ENCODE measurements around the gene EBP. TPM values are rescaled to one million over a fixed set of nuclear protein-coding genes. Genes with fewer than 3 reads are reported as not detected.
"Not testable (repeated sequence)": the region's sequence is repeated elsewhere in the genome, so short reads cannot be mapped to it uniquely, and the experiment has no call there.

EBP gene
- total RNA-seq, 1 experiment from 2014 or later, result 159 TPM

- Histone ChIP-seq H3K27me3 (ENCODE audit: control insufficient read depth, insufficient read depth, low read length) (no peaks in the 10 kb centered on the region), H3K36me3 (replicated peaks; ENCODE audit: control insufficient read depth, insufficient read depth, low read length) (peaks cover 12% of the 10 kb centered on the region), H3K4me3 (ENCODE audit: insufficient read depth, low read depth, low read length) (peak overlapping the region; percentile 54)
- DNase-seq, result no peak
Observed at GRCh38 chrX:48522291-48522690, 683 bp downstream of the EBP start.

DNA sequence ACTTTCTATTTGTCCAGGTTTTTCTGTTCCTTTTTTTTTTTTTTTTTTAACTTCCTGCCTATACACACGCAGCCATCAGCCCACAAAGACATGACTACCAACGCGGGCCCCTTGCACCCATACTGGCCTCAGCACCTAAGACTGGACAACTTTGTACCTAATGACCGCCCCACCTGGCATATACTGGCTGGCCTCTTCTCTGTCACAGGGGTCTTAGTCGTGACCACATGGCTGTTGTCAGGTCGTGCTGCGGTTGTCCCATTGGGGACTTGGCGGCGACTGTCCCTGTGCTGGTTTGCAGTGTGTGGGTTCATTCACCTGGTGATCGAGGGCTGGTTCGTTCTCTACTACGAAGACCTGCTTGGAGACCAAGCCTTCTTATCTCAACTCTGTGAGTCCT lies 2.1 kb downstream of the EBP start:
- H3K27me3 ChIP-seq (ENCODE audit: control insufficient read depth, insufficient read depth, low read length), result no peaks in the 10 kb centered on the region
- H3K36me3 ChIP-seq (replicated peaks; ENCODE audit: control insufficient read depth, insufficient read depth, low read length), result peaks cover 16% of the 10 kb centered on the region
- DNase-seq, result no peak
- no peak overlapping the region for H3K4me3 ChIP-seq (ENCODE audit: insufficient read depth, low read depth, low read length)

GRCh38 chrX:48525853-48526252 lies 4.2 kb downstream of the EBP start:
- H3K27me3 ChIP-seq (ENCODE audit: control insufficient read depth, insufficient read depth, low read length); H3K4me3 ChIP-seq (ENCODE audit: insufficient read depth, low read depth, low read length); DNase-seq: not testable (repeated sequence)
- H3K36me3 ChIP-seq (replicated peaks; ENCODE audit: control insufficient read depth, insufficient read depth, low read length), result peaks cover 17% of the 10 kb centered on the region

DNA sequence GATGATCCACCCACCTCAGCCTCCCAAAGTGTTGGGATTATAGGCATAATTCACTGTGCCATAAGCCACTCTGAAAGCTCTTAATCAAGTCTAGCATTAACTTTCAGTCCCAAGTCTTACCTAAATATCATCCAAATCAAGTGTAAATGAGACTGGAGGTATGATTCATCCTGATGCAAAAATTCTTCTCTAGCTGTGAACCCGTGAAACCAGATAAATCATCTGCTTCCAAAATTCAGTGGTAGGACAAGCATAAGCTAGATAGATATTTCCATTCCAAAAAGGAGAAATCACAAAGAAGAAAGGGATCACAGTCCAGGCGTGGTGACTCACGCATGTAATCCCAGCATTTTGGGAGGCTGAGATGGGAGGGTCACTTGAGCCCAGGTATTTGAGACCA lies 9.1 kb downstream of the EBP start:
- Histone ChIP-seq H3K36me3 (replicated peaks; ENCODE audit: control insufficient read depth, insufficient read depth, low read length) (peaks cover 14% of the 10 kb centered on the region), H3K27me3 (ENCODE audit: control insufficient read depth, insufficient read depth, low read length) (no peaks in the 10 kb centered on the region), H3K4me3 (ENCODE audit: insufficient read depth, low read depth, low read length) (no peak overlapping the region)
- no peak for DNase-seq

DNA sequence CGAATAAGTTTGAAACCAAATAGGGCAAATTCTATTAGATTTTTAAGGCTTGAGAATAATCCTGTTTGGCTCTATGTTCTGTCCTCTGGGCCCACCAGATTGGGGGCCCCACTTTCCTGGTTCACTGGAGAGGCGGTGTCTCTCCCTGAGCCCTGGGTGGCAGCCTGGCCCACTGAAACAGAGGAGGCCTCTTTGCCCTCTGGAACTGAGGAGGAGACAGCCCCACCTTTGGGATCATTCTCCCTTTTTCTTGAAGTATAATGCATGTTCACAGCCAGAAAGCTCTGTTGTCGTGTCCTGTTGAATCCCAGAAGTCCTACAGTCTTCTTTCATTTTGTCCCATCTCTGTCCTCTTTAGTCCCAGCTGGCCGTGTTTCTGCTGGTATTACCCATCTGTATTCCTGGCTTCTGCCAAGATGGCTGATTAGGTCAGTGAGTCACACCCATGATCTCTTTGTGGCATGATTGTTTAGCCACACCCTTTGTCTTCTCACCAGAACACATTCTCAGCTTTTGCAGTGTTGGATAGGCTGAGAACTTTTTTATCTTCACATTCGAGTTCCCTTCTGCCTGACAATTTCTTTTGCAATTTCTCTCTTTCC lies 9.9 kb downstream of the EBP start:
- Histone ChIP-seq H3K36me3 (replicated peaks; ENCODE audit: control insufficient read depth, insufficient read depth, low read length) (peaks cover 13% of the 10 kb centered on the region), H3K27me3 (ENCODE audit: control insufficient read depth, insufficient read depth, low read length) (no peaks in the 10 kb centered on the region), H3K4me3 (ENCODE audit: insufficient read depth, low read depth, low read length) (no peak overlapping the region)
- DNase-seq, result no peak

- no peaks in the 10 kb centered on the region for H3K27me3 ChIP-seq (ENCODE audit: control insufficient read depth, insufficient read depth, low read length)
- H3K4me3 ChIP-seq (ENCODE audit: insufficient read depth, low read depth, low read length), result no peak overlapping the region
- H3K36me3 ChIP-seq (replicated peaks; ENCODE audit: control insufficient read depth, insufficient read depth, low read length), result peaks cover 6% of the 10 kb centered on the region
- no peak for DNase-seq
Observed at GRCh38 chrX:48532161-48532560, 10.6 kb downstream of the EBP start.

- H3K4me3 ChIP-seq (ENCODE audit: insufficient read depth, low read depth, low read length), result no peak overlapping the region
- DNase-seq, result no peak
- H3K27me3 ChIP-seq (ENCODE audit: control insufficient read depth, insufficient read depth, low read length), result no peaks in the 10 kb centered on the region
- H3K36me3 ChIP-seq (replicated peaks; ENCODE audit: control insufficient read depth, insufficient read depth, low read length), result peaks cover 4% of the 10 kb centered on the region
Observed at GRCh38 chrX:48533165-48533564, 11.6 kb downstream of the EBP start.

DNA sequence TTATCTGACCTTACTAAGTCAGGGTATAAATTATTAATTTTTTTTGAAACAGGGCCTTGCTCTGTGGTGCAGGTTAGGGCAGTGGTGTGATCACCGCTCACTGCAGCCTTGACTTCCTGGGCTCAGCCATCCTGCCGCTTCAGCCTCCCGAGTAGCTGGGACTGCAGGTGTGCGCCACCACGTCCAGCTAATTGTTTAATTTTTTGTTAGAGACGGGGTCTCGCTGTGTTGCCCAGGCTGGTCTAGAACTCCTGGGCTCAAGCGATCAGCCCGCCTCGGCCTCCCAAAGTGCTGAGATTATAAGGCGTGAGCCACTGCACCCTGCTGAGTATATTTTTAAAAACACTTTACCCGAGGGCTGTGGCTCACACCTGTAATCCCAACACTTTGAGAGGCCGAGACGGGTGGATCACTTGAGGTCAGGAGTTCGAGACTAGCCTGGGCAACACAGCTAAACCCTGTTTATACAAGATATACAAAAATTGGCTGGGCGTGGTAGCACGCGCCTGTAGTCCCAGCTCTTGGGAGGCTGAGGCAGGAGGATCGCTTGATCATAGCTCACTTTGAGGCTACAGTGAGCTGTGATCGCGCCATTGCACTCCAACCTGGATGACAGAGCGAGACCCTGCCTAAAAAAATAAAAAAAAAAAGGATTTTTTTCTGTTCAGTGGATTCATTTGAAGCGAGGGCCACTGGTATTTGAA lies 17.2 kb downstream of the EBP start:
- Histone ChIP-seq H3K36me3 (replicated peaks; ENCODE audit: control insufficient read depth, insufficient read depth, low read length) (no peaks in the 10 kb centered on the region), H3K4me3 (ENCODE audit: insufficient read depth, low read depth, low read length) (no peak overlapping the region), H3K27me3 (ENCODE audit: control insufficient read depth, insufficient read depth, low read length) (no peaks in the 10 kb centered on the region)
- DNase-seq, result no peak

DNA sequence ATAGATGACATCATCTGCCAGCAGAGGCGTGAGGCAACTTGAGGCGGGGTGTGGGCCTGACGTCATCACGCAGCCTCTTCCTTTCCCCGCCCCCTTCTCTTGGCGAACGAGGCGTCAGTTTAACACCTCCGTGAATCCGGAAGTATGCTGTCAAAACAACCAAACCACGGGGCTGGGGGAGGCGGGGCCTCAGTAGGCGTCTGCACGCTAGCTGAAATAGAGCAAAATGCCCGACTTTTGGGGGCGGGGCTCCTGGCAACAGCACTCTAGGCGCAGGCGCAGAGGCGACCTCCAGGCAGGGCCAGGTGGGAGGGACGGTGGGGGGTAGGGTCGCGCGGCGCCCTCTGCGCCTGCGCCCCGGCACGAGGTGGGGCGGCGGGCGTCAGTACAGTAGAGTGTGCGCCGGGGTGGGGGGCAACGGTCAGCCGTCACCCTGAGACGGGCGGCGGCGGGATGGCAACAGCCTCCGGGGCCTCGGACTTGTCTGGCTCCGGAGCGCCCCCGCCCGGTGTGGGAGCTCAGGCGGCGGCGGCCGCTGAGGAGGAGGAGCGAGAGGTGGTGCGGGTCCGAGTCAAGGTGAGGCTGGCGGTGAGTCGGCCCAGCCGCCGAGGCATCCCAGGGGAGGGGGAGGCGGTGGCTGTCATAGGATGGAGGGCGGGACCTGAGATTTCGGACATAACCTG lies 17.9 kb downstream of the EBP start, which contains the start of gene TBC1D25:
Gene TBC1D25 (plus strand): TSS at position 370 of the 683 bp plus-strand sequence. CDS start 84 bp downstream, at position 454.
- H3K4me3 ChIP-seq (ENCODE audit: insufficient read depth, low read depth, low read length), result peak within 1 kb of the TSS; percentile 62
- no peaks in the 10 kb centered on the region for H3K36me3 ChIP-seq (replicated peaks; ENCODE audit: control insufficient read depth, insufficient read depth, low read length)
- peak; percentile 94 for DNase-seq
- no peaks in the 10 kb centered on the region for H3K27me3 ChIP-seq (ENCODE audit: control insufficient read depth, insufficient read depth, low read length)

GRCh38 chrX:48540028-48540375 lies 18.4 kb downstream of the EBP start:
- H3K27me3 ChIP-seq (ENCODE audit: control insufficient read depth, insufficient read depth, low read length), result no peaks in the 10 kb centered on the region
- DNase-seq, result peak; percentile 82
- peak overlapping the region; percentile 62 for H3K4me3 ChIP-seq (ENCODE audit: insufficient read depth, low read depth, low read length)

DNA sequence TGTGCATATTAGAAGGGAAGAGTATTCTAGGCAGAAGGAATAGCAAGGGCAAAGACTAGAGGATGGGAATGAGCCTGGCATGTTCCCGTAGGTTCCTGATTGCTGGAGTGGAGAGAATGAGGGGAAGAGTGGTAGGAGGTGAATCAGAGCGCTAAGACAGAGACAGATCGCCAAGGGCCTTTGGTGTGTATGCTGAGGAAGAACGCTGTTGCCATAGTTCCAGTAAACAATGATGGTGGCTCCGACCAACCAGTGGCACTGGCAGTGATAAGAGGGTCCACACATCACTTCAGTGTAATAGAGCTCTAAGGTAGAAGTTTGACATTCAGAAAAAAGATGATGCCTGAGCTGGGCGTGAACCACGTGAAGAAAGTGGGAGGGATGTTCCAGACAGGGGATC lies 18.9 kb downstream of the EBP start:
- no peak for DNase-seq
- no peak overlapping the region for H3K4me3 ChIP-seq (ENCODE audit: insufficient read depth, low read depth, low read length)
- no peaks in the 10 kb centered on the region; the same call in 1 of the 2 replicates for H3K36me3 ChIP-seq (replicated peaks; ENCODE audit: control insufficient read depth, insufficient read depth, low read length)
- H3K27me3 ChIP-seq (ENCODE audit: control insufficient read depth, insufficient read depth, low read length), result no peaks in the 10 kb centered on the region

More at GRCh38 chrX:48540028-48540375, 18.4 kb downstream of the EBP start:
- no peaks in the 10 kb centered on the region; the same call in 1 of the 2 replicates for H3K36me3 ChIP-seq (replicated peaks; ENCODE audit: control insufficient read depth, insufficient read depth, low read length)

DNA sequence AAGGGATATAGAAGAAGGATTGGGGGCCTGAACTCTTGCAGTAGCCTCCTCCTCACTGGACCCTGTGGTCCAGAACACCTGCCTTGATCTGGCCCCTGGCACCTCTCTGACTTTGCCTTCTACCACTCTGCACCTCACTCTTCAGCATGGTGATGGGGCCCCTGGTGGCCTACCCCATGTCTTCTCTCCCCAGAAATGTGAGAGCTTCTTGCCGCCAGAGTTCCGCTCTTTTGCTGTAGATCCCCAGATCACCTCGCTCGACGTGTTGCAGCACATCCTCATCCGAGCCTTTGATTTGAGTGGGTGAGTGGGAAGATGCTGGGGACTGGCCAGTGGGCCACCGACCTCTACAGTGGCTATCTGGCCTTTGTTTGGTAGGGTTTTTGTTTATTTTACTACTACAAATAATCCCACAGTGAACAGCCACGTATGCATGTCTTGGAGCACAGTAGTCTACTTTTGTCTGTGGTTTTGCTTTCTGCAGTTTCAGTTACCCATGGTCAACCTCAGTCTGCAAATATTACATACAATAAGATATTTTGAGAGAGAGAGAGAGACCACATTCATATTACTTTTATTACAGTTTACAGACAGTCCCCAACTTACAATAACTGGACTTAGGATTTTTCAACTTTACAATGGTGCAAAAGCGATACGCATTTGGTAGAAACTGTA lies 19.7 kb downstream of the EBP start:
- no peak for DNase-seq
- Histone ChIP-seq H3K36me3 (replicated peaks; ENCODE audit: control insufficient read depth, insufficient read depth, low read length) (no peaks in the 10 kb centered on the region; the same call in 1 of the 2 replicates), H3K27me3 (ENCODE audit: control insufficient read depth, insufficient read depth, low read length) (no peaks in the 10 kb centered on the region), H3K4me3 (ENCODE audit: insufficient read depth, low read depth, low read length) (no peak overlapping the region)

DNA sequence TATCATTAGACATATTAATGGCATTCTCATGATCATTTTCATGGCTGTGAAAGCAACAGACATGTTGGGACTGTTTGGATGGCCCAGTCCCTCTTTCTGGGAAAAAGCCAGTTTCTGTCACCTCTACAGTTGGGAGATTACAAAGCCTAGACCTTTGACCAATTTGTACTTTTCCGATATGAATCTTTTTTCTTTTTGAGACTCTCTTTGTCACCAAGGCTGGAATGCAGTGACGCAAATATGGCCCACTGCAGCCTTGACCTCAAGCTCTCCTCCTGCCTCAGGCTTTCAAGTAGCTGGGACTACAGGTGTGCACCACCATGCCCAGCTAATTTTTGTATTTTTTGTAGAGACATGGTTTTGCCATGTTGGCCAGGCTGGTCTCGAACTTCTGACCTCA lies 27.3 kb downstream of the EBP start:
- H3K4me3 ChIP-seq (ENCODE audit: insufficient read depth, low read depth, low read length), result no peak overlapping the region
- no peaks in the 10 kb centered on the region; the same call in 1 of the 2 replicates for H3K36me3 ChIP-seq (replicated peaks; ENCODE audit: control insufficient read depth, insufficient read depth, low read length)
- H3K27me3 ChIP-seq (ENCODE audit: control insufficient read depth, insufficient read depth, low read length), result no peaks in the 10 kb centered on the region
- no peak for DNase-seq

DNA sequence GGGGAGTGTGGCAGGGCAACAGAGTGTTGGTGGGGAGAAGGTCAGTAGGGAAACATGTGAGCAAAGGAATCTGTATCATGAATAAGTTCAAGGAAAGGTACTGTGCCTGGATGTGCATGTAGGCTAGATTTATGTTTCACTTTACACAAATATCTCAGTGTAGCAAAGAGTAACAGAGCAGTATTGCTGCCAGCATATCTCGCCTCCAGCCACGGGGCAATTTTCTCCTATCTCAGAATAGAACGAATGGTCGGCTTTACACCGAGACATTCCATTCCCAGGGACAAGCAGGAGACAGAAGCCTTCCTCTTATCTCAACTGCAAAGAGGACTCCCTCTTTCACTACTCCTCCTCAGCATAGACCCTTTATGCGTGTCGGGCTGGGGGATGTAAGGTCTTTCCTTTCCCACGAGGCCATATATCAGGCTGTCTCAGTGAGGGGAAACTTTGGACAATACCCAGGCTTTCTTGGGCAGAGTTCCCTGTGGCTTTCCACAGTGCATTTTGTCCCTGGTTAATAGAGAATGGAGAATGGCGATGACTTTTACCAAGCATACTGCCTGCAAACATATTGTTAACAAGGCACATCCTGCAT lies 34.2 kb downstream of the EBP start:
- not testable (repeated sequence) for H3K36me3 ChIP-seq (replicated peaks; ENCODE audit: control insufficient read depth, insufficient read depth, low read length); H3K27me3 ChIP-seq (ENCODE audit: control insufficient read depth, insufficient read depth, low read length); H3K4me3 ChIP-seq (ENCODE audit: insufficient read depth, low read depth, low read length); DNase-seq

Data from H7 (cell line).